DND-41 (cell line): ENCODE measurements around the gene SLC16A6.

Experiments
- ATAC-seq: fragments of 200-7000 bp; cut with Tn5 transposase; 3 replicates; pipeline ENCODE4 v1.9.1; 2021; ENCODE audit warnings: low read depth; ENCODE audit not compliant: insufficient read depth
- DNase-seq: peaks from one replicate; pipeline ENCODE4 v3.0.0-alpha.2; 2020
- H2AFZ ChIP-seq: 2 replicates; pipeline ENCODE4 v1.6.0; 2012; ENCODE audit warnings: low read depth, low read length
- H3K27ac ChIP-seq: 2 replicates; pipeline ENCODE4 v1.5.1; 2012; ENCODE audit warnings: low read length, inconsistent platforms
- H3K27me3 ChIP-seq: fragments of 200-600 bp; sonication (generic); 2 replicates; pipeline ENCODE4 v1.6.0; 2012; ENCODE audit warnings: low read length, mild to moderate bottlenecking, inconsistent platforms; ENCODE audit not compliant: insufficient read depth, poor library complexity
- H3K36me3 ChIP-seq: 2 replicates; pipeline ENCODE4 v1.5.1; 2012; ENCODE audit warnings: low read length, inconsistent platforms; ENCODE audit not compliant: insufficient read depth
- H3K4me1 ChIP-seq: 2 replicates; pipeline ENCODE4 v1.5.1; 2012; ENCODE audit warnings: mild to moderate bottlenecking, low read length; ENCODE audit not compliant: insufficient read depth
- H3K4me2 ChIP-seq: 2 replicates; pipeline ENCODE4 v1.6.0; 2012; ENCODE audit warnings: mild to moderate bottlenecking, moderate library complexity, low read length, inconsistent platforms; ENCODE audit not compliant: insufficient read depth
- H3K4me3 ChIP-seq, 2 experiments: fragments of 200-600 bp in 1 of 2; shearing (Covaris generic) in 1 of 2; 2 replicates each; pipeline ENCODE4 v1.5.1; 2012 to 2016; ENCODE audit warnings: inconsistent platforms in 2 of 2, low read length in 2 of 2, mild to moderate bottlenecking in 2 of 2, low read depth in 1 of 2, moderate library complexity in 1 of 2
- H3K79me2 ChIP-seq: 2 replicates; pipeline ENCODE4 v1.6.0; 2012; ENCODE audit warnings: low read length, inconsistent platforms; ENCODE audit not compliant: insufficient read depth
- H3K9ac ChIP-seq: 2 replicates; pipeline ENCODE4 v1.6.0; 2012; ENCODE audit warnings: low read depth, mild to moderate bottlenecking, inconsistent platforms, low read length, moderate library complexity
- H3K9me3 ChIP-seq: 2 replicates; pipeline ENCODE4 v1.5.1; 2012; ENCODE audit warnings: low read length, moderate library complexity, mild to moderate bottlenecking, inconsistent platforms; ENCODE audit not compliant: insufficient read depth, severe bottlenecking
- H4K20me1 ChIP-seq: 2 replicates; pipeline ENCODE4 v1.6.0; 2012; ENCODE audit warnings: low read length; ENCODE audit not compliant: insufficient read depth
- EZH2 ChIP-seq: IDR thresholded peaks from 3 replicates; pipeline ENCODE4 v1.6.1; 2012; ENCODE audit warnings: borderline replicate concordance, low read depth, mild to moderate bottlenecking, moderate library complexity, low read length, inconsistent platforms; ENCODE audit not compliant: severe bottlenecking
- TF ChIP-seq, protein P1 (sequence below): IDR thresholded peaks from 2 replicates; pipeline ENCODE4 v1.5.1; 2012; ENCODE audit warnings: borderline replicate concordance, low read length, moderate library complexity, mild to moderate bottlenecking; ENCODE audit not compliant: poor library complexity, severe bottlenecking; ENCODE audit errors: extremely low read depth

The SLC16A6 gene

DNA sequence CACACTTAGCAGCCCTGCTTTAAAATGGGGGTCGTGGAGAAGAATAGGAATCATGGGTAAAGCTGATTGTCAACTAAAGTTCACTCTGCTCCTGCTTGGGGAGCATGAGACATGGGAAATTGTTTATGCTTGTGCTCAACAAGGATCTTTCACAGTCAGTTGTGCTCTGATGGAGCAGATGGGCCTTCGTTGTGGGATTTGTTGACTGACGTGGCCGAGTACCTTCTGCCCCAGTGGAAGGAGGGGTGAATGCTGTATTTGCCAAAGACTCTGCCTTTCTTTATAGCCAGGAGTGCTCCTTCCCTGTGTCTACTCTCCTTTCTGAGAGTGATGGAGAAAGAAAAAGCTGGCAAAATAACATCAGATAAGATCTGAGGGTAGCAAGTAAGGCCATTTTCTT, 11.7 kb upstream of the SLC16A6 start:
- H3K27me3 ChIP-seq = no peaks in the 10 kb centered on the region
- TF ChIP-seq, protein P1, sequence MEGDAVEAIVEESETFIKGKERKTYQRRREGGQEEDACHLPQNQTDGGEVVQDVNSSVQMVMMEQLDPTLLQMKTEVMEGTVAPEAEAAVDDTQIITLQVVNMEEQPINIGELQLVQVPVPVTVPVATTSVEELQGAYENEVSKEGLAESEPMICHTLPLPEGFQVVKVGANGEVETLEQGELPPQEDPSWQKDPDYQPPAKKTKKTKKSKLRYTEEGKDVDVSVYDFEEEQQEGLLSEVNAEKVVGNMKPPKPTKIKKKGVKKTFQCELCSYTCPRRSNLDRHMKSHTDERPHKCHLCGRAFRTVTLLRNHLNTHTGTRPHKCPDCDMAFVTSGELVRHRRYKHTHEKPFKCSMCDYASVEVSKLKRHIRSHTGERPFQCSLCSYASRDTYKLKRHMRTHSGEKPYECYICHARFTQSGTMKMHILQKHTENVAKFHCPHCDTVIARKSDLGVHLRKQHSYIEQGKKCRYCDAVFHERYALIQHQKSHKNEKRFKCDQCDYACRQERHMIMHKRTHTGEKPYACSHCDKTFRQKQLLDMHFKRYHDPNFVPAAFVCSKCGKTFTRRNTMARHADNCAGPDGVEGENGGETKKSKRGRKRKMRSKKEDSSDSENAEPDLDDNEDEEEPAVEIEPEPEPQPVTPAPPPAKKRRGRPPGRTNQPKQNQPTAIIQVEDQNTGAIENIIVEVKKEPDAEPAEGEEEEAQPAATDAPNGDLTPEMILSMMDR = no peak
- TF ChIP-seq EZH2 = no peak
- peaks cover 27% of the 10 kb centered on the region for H3K4me1 ChIP-seq
- no peak overlapping the region for H3K9ac ChIP-seq
- H2AFZ ChIP-seq = no peak overlapping the region
- H3K4me2 ChIP-seq = no peak overlapping the region
- peaks cover 7% of the 10 kb centered on the region; the same call in 1 of the 2 replicates for H3K36me3 ChIP-seq
- no peak for ATAC-seq
- H3K4me3 ChIP-seq = no peak overlapping the region
- H3K27ac ChIP-seq = no peak overlapping the region; the same call in 1 of the 2 replicates
- no peak for DNase-seq
- H4K20me1 ChIP-seq = no peaks in the 10 kb centered on the region
- H3K79me2 ChIP-seq = peaks cover 3% of the 10 kb centered on the region; the same call in 1 of the 2 replicates
- H3K9me3 ChIP-seq = no peaks in the 10 kb centered on the region

DNA sequence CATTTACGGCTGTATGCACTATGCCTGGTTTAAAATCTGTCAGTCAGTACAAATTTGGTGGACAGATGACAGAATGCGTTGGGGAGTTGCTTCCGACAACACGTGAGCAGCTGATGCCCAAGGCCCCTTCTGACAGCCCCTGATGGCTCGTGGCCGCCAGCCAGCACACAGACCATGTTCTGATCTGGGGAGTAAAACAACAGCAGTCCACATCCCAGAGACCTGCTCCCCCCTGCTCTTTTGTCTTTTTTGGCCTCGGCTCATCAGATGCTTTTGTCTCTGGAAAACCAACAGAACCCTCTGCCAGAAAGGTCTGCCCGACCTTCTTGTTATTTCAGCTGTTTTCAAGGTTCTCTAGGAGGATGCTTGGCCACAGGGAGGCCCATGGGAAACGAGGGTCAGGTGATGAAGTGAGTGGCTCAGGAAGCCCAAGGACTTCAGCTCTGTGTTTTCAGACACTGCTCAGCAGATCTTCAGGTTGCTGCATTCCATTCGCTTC, 11.2 kb upstream of the SLC16A6 start:
- H4K20me1 ChIP-seq = no peaks in the 10 kb centered on the region
- ATAC-seq (no peak), DNase-seq (no peak)
- H3K27me3 ChIP-seq = no peaks in the 10 kb centered on the region
- no peak overlapping the region for H3K9ac ChIP-seq
- TF ChIP-seq EZH2 = no peak
- TF ChIP-seq, protein P1 = no peak
- H3K79me2 ChIP-seq = peaks cover 4% of the 10 kb centered on the region; the same call in 1 of the 2 replicates
- H3K36me3 ChIP-seq = peaks cover 4% of the 10 kb centered on the region; the same call in 1 of the 2 replicates
- H2AFZ ChIP-seq = no peak overlapping the region
- H3K4me1 ChIP-seq = peaks cover 32% of the 10 kb centered on the region
- H3K4me2 ChIP-seq = no peak overlapping the region
- no peak overlapping the region for H3K4me3 ChIP-seq
- H3K27ac ChIP-seq = no peak overlapping the region
- no peaks in the 10 kb centered on the region for H3K9me3 ChIP-seq

DNA sequence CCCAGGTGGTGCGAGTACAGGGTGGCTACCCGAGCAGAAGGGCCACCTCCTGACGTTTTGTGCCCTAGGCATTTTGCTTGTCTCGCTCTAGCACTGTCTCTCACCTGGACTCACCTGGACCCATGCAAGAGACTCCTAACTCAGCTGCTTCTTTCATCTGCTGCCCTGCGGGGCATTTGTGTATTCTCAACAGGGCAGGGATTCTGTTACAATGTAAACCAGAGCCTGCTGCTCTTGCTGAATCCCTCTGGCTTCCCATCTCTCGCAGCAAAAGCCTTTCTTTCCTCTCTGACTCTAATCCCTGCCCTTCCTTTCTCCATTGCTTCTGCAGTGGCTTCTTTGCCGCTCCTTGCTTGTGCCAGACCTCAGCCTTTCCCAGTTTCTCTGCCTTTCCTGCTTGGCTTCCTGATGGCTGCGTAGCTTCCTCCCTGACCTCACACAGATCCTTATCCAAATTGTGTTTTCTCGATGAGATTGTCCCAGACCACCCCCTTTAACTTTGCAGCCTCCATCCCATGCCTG, 10.6 kb upstream of the SLC16A6 start:
- no peaks in the 10 kb centered on the region for H3K36me3 ChIP-seq

More for the DNA sequence above, 10.6 kb upstream of the SLC16A6 start:
- Histone ChIP-seq H3K27me3 (no peaks in the 10 kb centered on the region), H3K4me2 (no peak overlapping the region), H3K4me1 (peaks cover 32% of the 10 kb centered on the region), H2AFZ (no peak overlapping the region), H4K20me1 (no peaks in the 10 kb centered on the region), H3K9me3 (no peaks in the 10 kb centered on the region), H3K27ac (no peak overlapping the region), H3K4me3 (no peak overlapping the region), H3K79me2 (peaks cover 4% of the 10 kb centered on the region; the same call in 1 of the 2 replicates), H3K9ac (no peak overlapping the region)
- TF ChIP-seq EZH2 = no peak
- TF ChIP-seq, protein P1 = no peak
- DNase-seq (no peak), ATAC-seq (no peak)
